ENCODE data around the gene HIRIP3. TPM values are rescaled to one million over a fixed set of nuclear protein-coding genes. Genes with fewer than 3 reads are reported as not detected.

HIRIP3 gene
- total and polyA plus RNA-seq, 2 donors from 2014 or later = 16.0 to 18.7 TPM

DNA sequence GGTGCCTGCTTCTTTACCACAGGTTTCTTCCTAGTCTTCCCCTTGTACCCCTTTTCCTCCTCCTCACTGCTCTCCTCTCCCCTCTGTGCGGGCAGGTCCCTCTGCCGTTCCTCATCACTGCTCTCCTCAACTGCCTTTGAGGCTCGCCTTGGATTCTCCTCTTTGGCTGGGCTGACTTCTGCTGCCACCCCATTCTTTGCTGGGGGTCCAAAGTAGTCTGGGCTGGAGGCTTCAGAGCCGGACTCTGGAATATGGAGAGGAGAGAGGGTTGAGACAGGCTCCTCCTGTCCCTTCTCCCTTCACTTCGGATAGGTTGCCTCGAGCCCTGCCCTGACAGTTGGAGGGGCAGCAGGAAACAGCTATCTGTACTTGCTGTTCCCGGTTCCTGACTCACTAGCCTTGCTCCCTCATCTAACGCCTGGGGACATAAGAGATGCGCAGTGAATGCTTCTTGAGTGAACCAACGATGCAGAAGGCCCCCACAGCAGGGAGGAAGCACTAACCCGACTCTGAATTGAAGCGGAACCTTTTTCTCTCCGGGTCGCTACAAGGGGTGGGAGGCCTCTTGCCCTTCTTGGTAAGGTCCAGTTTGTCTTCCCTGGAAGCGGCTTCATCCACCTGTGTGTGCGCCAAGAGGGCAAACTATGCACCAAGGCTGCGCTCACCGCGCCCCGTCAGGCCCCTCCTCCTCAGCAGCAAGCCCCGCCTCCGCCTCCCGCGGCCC, 655 bp downstream of the HIRIP3 start:
- Histone ChIP-seq H3K4me3 (ENCODE audit: low read length in 3 of 3) (peak overlapping the region; percentile 96 to 99 (median 98)), H3K4me1 (ENCODE audit: control insufficient read depth in 2 of 3, insufficient read depth in 2 of 3, low read depth in 1 of 3, low read length in 3 of 3) (peaks cover 0 to 16% (median 14%) of the 10 kb centered on the region in 3 donors), H3K27me3 (ENCODE audit: control insufficient read depth, insufficient read depth, low read length) (no peaks in the 10 kb centered on the region), H3K9ac (ENCODE audit: low read length in 3 of 3) (peak overlapping the region in 2 of 3 donors; percentile 80 to 99), H3K36me3 (ENCODE audit: control insufficient read depth in 2 of 3, insufficient read depth in 3 of 3, low read length in 3 of 3) (peaks cover 0 to 24% (median 5%) of the 10 kb centered on the region in 3 donors), H3K9me3 (ENCODE audit: control insufficient read depth in 2 of 3, insufficient read depth in 1 of 3, low read length in 3 of 3) (no peaks in the 10 kb centered on the region), H3K27ac (ENCODE audit: low read depth in 2 of 2, low read length in 2 of 2) (peak overlapping the region; percentile 98 to 99)
- TF ChIP-seq CTCF (IDR thresholded peaks at IDR 0.05; ENCODE audit: borderline replicate concordance, extremely low read depth, insufficient read depth) = no peak
- FAIRE-seq (no peak), DNase-seq (peak in 3 of 5 donors; percentile 67 to 88 (median 73))
- intact Hi-C loops (cut with DNase I) = no loop called here

DNA sequence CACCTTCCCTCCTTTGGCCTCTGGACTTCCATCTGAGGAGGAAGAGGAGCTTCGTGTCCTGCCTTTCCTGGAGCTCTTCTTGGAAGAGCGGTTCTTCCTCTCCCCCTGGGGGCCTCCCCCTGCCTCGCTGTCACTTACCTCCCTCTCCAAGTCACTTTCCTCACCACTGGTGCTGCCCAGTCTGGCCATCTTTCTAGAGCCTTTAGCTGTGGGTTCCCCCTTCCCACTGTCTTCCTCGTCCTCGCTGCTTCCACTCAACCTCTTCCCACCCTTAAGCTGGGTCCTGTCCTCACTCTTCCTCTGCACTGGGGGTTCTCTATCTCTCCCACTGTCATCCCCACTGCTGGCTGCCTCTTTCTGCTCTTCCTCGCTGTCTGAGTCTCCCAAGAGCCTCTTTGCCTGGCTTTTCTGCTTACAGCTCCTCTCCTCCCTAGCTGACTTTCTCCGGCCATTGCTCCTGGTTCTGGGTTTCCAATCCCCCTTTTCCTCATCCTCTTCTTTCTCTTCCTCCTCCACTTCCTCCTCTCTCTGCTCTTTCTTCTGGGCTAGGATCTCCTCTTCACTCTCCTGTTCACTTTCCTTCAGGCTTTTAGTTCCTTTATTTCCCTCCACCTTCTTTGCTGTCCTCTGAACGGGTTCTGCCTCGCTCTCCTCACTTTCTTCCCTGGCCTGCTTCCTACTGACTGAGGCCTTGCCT, 1.4 kb downstream of the HIRIP3 start:
- Histone ChIP-seq H3K27me3 (ENCODE audit: control insufficient read depth, insufficient read depth, low read length) (no peaks in the 10 kb centered on the region), H3K4me3 (ENCODE audit: low read length in 3 of 3) (peak overlapping the region in 1 of 3 donors; percentile 99), H3K9me3 (ENCODE audit: control insufficient read depth in 2 of 3, insufficient read depth in 1 of 3, low read length in 3 of 3) (no peaks in the 10 kb centered on the region), H3K4me1 (ENCODE audit: control insufficient read depth in 2 of 3, insufficient read depth in 2 of 3, low read depth in 1 of 3, low read length in 3 of 3) (peaks cover 0 to 16% (median 14%) of the 10 kb centered on the region in 3 donors), H3K27ac (ENCODE audit: low read depth in 2 of 2, low read length in 2 of 2) (no peak overlapping the region), H3K36me3 (ENCODE audit: control insufficient read depth in 2 of 3, insufficient read depth in 3 of 3, low read length in 3 of 3) (peaks cover 0 to 18% (median 7%) of the 10 kb centered on the region in 3 donors), H3K9ac (ENCODE audit: low read length in 3 of 3) (no peak overlapping the region)
- DNase-seq (no peak), FAIRE-seq (no peak)
- intact Hi-C loops (cut with DNase I) = no loop called here
- no peak for TF ChIP-seq CTCF (IDR thresholded peaks at IDR 0.05; ENCODE audit: borderline replicate concordance, extremely low read depth, insufficient read depth)

- Histone ChIP-seq H3K27me3 (ENCODE audit: control insufficient read depth, insufficient read depth, low read length) (no peaks in the 10 kb centered on the region), H3K4me3 (ENCODE audit: low read length in 3 of 3) (no peak overlapping the region), H3K36me3 (ENCODE audit: control insufficient read depth in 2 of 3, insufficient read depth in 3 of 3, low read length in 3 of 3) (peaks cover 0 to 20% (median 13%) of the 10 kb centered on the region in 3 donors), H3K4me1 (ENCODE audit: control insufficient read depth in 2 of 3, insufficient read depth in 2 of 3, low read depth in 1 of 3, low read length in 3 of 3) (peaks cover 0 to 16% (median 14%) of the 10 kb centered on the region in 3 donors), H3K27ac (ENCODE audit: low read depth in 2 of 2, low read length in 2 of 2) (no peak overlapping the region), H3K9ac (ENCODE audit: low read length in 3 of 3) (no peak overlapping the region), H3K9me3 (ENCODE audit: control insufficient read depth in 2 of 3, insufficient read depth in 1 of 3, low read length in 3 of 3) (no peaks in the 10 kb centered on the region)
- FAIRE-seq (no peak), DNase-seq (peak in 1 of 5 donors; percentile 72)
- intact Hi-C loops (cut with DNase I) = no loop called here
- no peak for TF ChIP-seq CTCF (IDR thresholded peaks at IDR 0.05; ENCODE audit: borderline replicate concordance, extremely low read depth, insufficient read depth)
Observed at GRCh38 chr16:29993191-29993902, 2.1 kb downstream of the HIRIP3 start.

All from kidney (tissue), 14 donors.